SK-N-SH treated with all-trans-retinoic acid at 6 μM for 48 hours (cell line): ENCODE measurements around the gene RNF26.
A peak's percentile ranks its signal among the peaks of the same experiment; 100 is the strongest.

ENCODE experiments used
- ATAC-seq: fragments of 200-7000 bp; cut with Tn5 transposase; 3 replicates; pipeline ENCODE4 v1.9.1; 2020; ENCODE audit warnings: mild to moderate bottlenecking, moderate library complexity
- ARNTL ChIP-seq: fragments of 450-650 bp; formaldehyde crosslinking; IDR thresholded peaks from 2 replicates; pipeline ENCODE4 v1.5.0; 2020; ENCODE audit warnings: low read depth, mild to moderate bottlenecking, moderate library complexity, borderline replicate concordance
- BACH2 ChIP-seq: fragments of 250-450 bp; sonication (Bioruptor Pico); IDR thresholded peaks from 2 replicates; pipeline ENCODE4 v1.9.0; 2021; ENCODE audit warnings: mild to moderate bottlenecking, borderline replicate concordance
- ESRRG ChIP-seq: fragments of 250-450 bp; sonication (Bioruptor Pico); IDR thresholded peaks from 2 replicates; pipeline ENCODE4 v1.6.1; 2021; ENCODE audit warnings: mild to moderate bottlenecking
- GLIS3 ChIP-seq: fragments of 250-450 bp; sonication (Bioruptor Pico); IDR thresholded peaks from 2 replicates; pipeline ENCODE4 v1.5.0; 2020; ENCODE audit warnings: mild to moderate bottlenecking, moderate library complexity
- ISL1 ChIP-seq: fragments of 250-450 bp; sonication (Bioruptor Pico); IDR thresholded peaks from 2 replicates; pipeline ENCODE4 v2.1.2; 2022; ENCODE audit warnings: mild to moderate bottlenecking, moderate library complexity
- RARB ChIP-seq: fragments of 250-450 bp; sonication (Bioruptor Pico); IDR thresholded peaks from 2 replicates; pipeline ENCODE4 v1.8.0; 2021; ENCODE audit warnings: mild to moderate bottlenecking, moderate library complexity
- SNAI2 ChIP-seq: fragments of 250-450 bp; sonication (Bioruptor Pico); IDR thresholded peaks from 2 replicates; pipeline ENCODE4 v1.5.0; 2020; ENCODE audit warnings: mild to moderate bottlenecking, moderate library complexity
- TCF4 ChIP-seq: fragments of 250-450 bp; sonication (Bioruptor Pico); IDR thresholded peaks from 2 replicates; pipeline ENCODE4 v1.8.0; 2021; ENCODE audit warnings: mild to moderate bottlenecking, moderate library complexity, borderline replicate concordance
- TSHZ2 ChIP-seq: fragments of 250-450 bp; sonication (Bioruptor Pico); IDR thresholded peaks from 2 replicates; pipeline ENCODE4 v1.5.0; 2020; ENCODE audit warnings: mild to moderate bottlenecking, moderate library complexity
- ZC3H10 ChIP-seq: fragments of 250-450 bp; sonication (Bioruptor Pico); IDR thresholded peaks from 2 replicates; pipeline ENCODE4 v1.5.1; 2021; ENCODE audit warnings: mild to moderate bottlenecking, moderate library complexity
- ZFP3 ChIP-seq: fragments of 250-450 bp; sonication (Bioruptor Pico); IDR thresholded peaks from 2 replicates; pipeline ENCODE4 v1.5.0; 2020; ENCODE audit warnings: mild to moderate bottlenecking, moderate library complexity
- ZFP30 ChIP-seq: fragments of 450-650 bp; formaldehyde crosslinking; IDR thresholded peaks from 2 replicates; pipeline ENCODE4 v1.5.0; 2022; ENCODE audit warnings: mild to moderate bottlenecking, moderate library complexity
- ZNF565 ChIP-seq: fragments of 450-650 bp; formaldehyde crosslinking; conservative IDR thresholded peaks from 2 replicates; pipeline ENCODE4 v1.5.0; 2020; ENCODE audit warnings: low read depth, mild to moderate bottlenecking, moderate library complexity
- ZNF70 ChIP-seq: fragments of 450-650 bp; formaldehyde crosslinking; IDR thresholded peaks from 2 replicates; pipeline ENCODE4 v1.5.0; 2020; ENCODE audit warnings: mild to moderate bottlenecking, moderate library complexity
- ZNF8 ChIP-seq: fragments of 450-650 bp; formaldehyde crosslinking; IDR thresholded peaks from 2 replicates; pipeline ENCODE4 v1.5.0; 2020; ENCODE audit warnings: mild to moderate bottlenecking, moderate library complexity
- TF ChIP-seq, protein P1 (sequence below): fragments of 250-450 bp; sonication (Bioruptor Pico); IDR thresholded peaks from 2 replicates; pipeline ENCODE4 v1.8.0; 2020; ENCODE audit warnings: mild to moderate bottlenecking, moderate library complexity, borderline replicate concordance
- TF ChIP-seq, protein P2 (sequence below): fragments of 250-450 bp; sonication (Bioruptor Pico); IDR thresholded peaks from 2 replicates; pipeline ENCODE4 v1.5.1; 2020; ENCODE audit warnings: low read depth, mild to moderate bottlenecking, moderate library complexity

RNF26 gene

GRCh38 chr11:119373059-119373920, 39.0 kb downstream of the RNF26 start:
- ATAC-seq = no peak
- TF ChIP-seq RARB (CRISPR knock-in tag) (no peak), TCF4 (CRISPR knock-in tag) (no peak), ZFP30 (no peak), ISL1 (CRISPR knock-in tag) (no peak)
- TF ChIP-seq, protein P1, sequence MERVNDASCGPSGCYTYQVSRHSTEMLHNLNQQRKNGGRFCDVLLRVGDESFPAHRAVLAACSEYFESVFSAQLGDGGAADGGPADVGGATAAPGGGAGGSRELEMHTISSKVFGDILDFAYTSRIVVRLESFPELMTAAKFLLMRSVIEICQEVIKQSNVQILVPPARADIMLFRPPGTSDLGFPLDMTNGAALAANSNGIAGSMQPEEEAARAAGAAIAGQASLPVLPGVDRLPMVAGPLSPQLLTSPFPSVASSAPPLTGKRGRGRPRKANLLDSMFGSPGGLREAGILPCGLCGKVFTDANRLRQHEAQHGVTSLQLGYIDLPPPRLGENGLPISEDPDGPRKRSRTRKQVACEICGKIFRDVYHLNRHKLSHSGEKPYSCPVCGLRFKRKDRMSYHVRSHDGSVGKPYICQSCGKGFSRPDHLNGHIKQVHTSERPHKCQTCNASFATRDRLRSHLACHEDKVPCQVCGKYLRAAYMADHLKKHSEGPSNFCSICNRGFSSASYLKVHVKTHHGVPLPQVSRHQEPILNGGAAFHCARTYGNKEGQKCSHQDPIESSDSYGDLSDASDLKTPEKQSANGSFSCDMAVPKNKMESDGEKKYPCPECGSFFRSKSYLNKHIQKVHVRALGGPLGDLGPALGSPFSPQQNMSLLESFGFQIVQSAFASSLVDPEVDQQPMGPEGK (CRISPR knock-in tag) = no peak
- TF ChIP-seq, all 23 proteins: peak for 0

- TF ChIP-seq, protein P2, sequence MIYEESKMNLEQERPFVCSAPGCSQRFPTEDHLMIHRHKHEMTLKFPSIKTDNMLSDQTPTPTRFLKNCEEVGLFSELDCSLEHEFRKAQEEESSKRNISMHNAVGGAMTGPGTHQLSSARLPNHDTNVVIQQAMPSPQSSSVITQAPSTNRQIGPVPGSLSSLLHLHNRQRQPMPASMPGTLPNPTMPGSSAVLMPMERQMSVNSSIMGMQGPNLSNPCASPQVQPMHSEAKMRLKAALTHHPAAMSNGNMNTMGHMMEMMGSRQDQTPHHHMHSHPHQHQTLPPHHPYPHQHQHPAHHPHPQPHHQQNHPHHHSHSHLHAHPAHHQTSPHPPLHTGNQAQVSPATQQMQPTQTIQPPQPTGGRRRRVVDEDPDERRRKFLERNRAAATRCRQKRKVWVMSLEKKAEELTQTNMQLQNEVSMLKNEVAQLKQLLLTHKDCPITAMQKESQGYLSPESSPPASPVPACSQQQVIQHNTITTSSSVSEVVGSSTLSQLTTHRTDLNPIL = no peak
- peak; percentile 97 for TF ChIP-seq ZFP3
- peak; percentile 84 for ATAC-seq
These were observed 39.7 kb downstream of the RNF26 start for GRCh38 chr11:119373921-119374631.

GRCh38 chr11:119374632-119375336, 40.5 kb downstream of the RNF26 start:
- TF ChIP-seq ZFP30 (no peak), ISL1 (CRISPR knock-in tag) (no peak), GLIS3 (CRISPR knock-in tag) (no peak), TSHZ2 (CRISPR knock-in tag) (0 out of 2 replicates have a peak, but pooled peaks have one; percentile 27), ZC3H10 (CRISPR knock-in tag) (no peak), RARB (CRISPR knock-in tag) (no peak), TCF4 (CRISPR knock-in tag) (peak; percentile 55; the same call in 1 of the 2 replicates), SNAI2 (CRISPR knock-in tag) (no peak), ZNF70 (CRISPR knock-in tag) (no peak)
- TF ChIP-seq, protein P1 (CRISPR knock-in tag) = no peak
- ATAC-seq = peak; percentile 65

DNA sequence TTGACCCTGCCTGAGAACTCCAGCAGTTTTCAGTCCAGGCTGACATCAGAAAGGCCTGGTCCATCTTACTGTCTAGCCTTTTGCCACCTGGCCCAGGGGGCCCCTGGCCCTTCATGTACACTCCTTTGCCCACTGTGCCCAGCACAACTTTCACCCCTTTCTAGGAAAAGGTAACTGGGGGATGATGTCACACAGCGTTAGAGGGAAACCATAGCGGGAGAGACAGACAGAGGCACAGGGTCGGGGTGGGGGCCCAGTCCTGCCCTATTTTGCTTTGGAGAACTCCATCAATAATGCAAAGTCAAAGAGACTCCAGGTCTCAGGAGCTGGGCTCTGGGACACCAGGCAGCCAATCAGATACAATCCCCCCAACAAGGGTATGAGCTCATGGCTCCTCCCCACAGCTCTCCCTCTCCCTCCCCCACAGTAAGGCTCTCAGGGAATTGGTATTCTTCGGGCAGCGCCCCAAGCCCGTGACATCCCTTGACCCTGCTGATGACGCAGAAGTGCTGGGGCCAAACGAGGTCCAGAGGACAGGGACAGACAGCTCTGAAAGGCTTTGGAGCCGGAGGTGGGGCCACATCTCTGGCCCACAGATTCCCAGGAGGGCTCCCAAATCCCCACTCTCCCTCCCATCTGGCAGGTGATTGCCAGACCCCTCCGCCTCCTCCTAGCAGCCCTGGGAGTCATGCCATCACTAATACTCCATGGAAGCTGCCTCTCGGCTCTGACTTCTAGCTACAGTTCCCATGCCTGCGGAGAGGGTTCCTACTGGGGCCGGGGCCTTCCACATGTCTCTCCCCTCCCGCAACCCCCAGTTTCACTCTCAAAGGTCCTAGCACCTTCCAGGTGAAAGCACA, 41.2 kb downstream of the RNF26 start:
- TF ChIP-seq, protein P2 = no peak
- no peak for TF ChIP-seq ESRRG (CRISPR knock-in tag)
- no peak for TF ChIP-seq ARNTL (CRISPR knock-in tag)
- TF ChIP-seq ZNF565 (CRISPR knock-in tag) = no peak
- TF ChIP-seq RARB (CRISPR knock-in tag) = no peak
- no peak for TF ChIP-seq BACH2 (CRISPR knock-in tag)
- no peak for TF ChIP-seq ZNF8
- no peak for ATAC-seq
